SK-N-SH (cell line): ENCODE results near the gene TUBD1.
"Not testable (repeated sequence)": the region's sequence is repeated elsewhere in the genome, so short reads cannot be mapped to it uniquely, and the experiment has no call there.

Experiments
- EZH2phosphoT487 ChIP-seq: fragments of 200-600 bp; sonication (generic); IDR thresholded peaks from 2 replicates; pipeline ENCODE4 v1.6.1; 2017; ENCODE audit warnings: low read depth, mixed run types, mild to moderate bottlenecking, antibody characterized with exemption, moderate library complexity, borderline replicate concordance
- FOSL2 ChIP-seq: IDR thresholded peaks from 2 replicates; pipeline ENCODE4 v1.4.0; 2012; ENCODE audit warnings: low read depth, mild to moderate bottlenecking, moderate library complexity, borderline replicate concordance
- RFX5 ChIP-seq: IDR thresholded peaks from 2 replicates; pipeline ENCODE4 v1.6.1; 2012; ENCODE audit warnings: mild to moderate bottlenecking, improper control_type of control experiment, low read length
- TAF1 ChIP-seq: IDR thresholded peaks from 2 replicates; pipeline ENCODE4 v1.6.1; 2012; ENCODE audit warnings: low read depth, mild to moderate bottlenecking, low read length, moderate library complexity, borderline replicate concordance
- TF ChIP-seq, protein P1 (sequence below): fragments of 200-600 bp; sonication (generic); IDR thresholded peaks from 2 replicates; pipeline ENCODE4 v1.6.1; 2017; ENCODE audit warnings: antibody characterized with exemption, mild to moderate bottlenecking, moderate library complexity
- TF ChIP-seq, protein P2 (sequence below): IDR thresholded peaks from 2 replicates; pipeline ENCODE4 v1.4.0; 2012; ENCODE audit warnings: low read depth
- TF ChIP-seq, protein P3 (sequence below): fragments of 150-350 bp; IDR thresholded peaks from 2 replicates; pipeline ENCODE4 v1.6.1; 2017; ENCODE audit warnings: antibody characterized with exemption, low read length, low read depth, borderline replicate concordance
- TF ChIP-seq, protein P4 (sequence below): IDR thresholded peaks from 2 replicates; pipeline ENCODE4 v1.4.0; 2012; ENCODE audit warnings: low read depth, borderline replicate concordance
- TF ChIP-seq, protein P5 (sequence below): fragments of 150-350 bp; IDR thresholded peaks from 2 replicates; pipeline ENCODE4 v1.6.1; 2016; ENCODE audit warnings: mild to moderate bottlenecking, low read depth, low read length

DNA sequence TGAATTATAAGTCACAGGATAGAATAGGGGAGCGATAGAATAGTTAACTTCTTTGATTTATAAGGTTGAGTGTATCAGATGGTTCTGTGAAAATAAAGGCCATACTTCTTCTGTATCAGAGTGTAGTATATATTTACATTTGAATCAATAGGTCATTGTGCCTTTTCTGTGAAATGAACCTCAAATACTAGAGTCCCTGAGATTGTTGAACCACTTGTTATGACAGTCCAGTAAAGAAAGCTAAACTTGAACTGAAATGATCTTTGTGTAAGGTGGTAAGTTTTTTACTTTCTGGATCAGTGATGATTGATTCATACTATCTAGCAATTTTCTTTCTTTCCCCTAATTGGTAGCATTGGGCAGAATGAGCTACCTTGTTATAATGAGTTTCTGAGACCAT is 40.6 kb upstream of the TUBD1 start:
- TF ChIP-seq EZH2phosphoT487, RFX5, TAF1, FOSL2: not testable (repeated sequence)
- TF ChIP-seq, protein P1, sequence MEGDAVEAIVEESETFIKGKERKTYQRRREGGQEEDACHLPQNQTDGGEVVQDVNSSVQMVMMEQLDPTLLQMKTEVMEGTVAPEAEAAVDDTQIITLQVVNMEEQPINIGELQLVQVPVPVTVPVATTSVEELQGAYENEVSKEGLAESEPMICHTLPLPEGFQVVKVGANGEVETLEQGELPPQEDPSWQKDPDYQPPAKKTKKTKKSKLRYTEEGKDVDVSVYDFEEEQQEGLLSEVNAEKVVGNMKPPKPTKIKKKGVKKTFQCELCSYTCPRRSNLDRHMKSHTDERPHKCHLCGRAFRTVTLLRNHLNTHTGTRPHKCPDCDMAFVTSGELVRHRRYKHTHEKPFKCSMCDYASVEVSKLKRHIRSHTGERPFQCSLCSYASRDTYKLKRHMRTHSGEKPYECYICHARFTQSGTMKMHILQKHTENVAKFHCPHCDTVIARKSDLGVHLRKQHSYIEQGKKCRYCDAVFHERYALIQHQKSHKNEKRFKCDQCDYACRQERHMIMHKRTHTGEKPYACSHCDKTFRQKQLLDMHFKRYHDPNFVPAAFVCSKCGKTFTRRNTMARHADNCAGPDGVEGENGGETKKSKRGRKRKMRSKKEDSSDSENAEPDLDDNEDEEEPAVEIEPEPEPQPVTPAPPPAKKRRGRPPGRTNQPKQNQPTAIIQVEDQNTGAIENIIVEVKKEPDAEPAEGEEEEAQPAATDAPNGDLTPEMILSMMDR = not testable (repeated sequence)
- TF ChIP-seq, protein P2, sequence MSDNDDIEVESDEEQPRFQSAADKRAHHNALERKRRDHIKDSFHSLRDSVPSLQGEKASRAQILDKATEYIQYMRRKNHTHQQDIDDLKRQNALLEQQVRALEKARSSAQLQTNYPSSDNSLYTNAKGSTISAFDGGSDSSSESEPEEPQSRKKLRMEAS = not testable (repeated sequence)
- TF ChIP-seq, protein P3, sequence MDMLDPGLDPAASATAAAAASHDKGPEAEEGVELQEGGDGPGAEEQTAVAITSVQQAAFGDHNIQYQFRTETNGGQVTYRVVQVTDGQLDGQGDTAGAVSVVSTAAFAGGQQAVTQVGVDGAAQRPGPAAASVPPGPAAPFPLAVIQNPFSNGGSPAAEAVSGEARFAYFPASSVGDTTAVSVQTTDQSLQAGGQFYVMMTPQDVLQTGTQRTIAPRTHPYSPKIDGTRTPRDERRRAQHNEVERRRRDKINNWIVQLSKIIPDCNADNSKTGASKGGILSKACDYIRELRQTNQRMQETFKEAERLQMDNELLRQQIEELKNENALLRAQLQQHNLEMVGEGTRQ = not testable (repeated sequence)
- TF ChIP-seq, protein P4, sequence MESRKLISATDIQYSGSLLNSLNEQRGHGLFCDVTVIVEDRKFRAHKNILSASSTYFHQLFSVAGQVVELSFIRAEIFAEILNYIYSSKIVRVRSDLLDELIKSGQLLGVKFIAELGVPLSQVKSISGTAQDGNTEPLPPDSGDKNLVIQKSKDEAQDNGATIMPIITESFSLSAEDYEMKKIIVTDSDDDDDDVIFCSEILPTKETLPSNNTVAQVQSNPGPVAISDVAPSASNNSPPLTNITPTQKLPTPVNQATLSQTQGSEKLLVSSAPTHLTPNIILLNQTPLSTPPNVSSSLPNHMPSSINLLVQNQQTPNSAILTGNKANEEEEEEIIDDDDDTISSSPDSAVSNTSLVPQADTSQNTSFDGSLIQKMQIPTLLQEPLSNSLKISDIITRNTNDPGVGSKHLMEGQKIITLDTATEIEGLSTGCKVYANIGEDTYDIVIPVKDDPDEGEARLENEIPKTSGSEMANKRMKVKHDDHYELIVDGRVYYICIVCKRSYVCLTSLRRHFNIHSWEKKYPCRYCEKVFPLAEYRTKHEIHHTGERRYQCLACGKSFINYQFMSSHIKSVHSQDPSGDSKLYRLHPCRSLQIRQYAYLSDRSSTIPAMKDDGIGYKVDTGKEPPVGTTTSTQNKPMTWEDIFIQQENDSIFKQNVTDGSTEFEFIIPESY = not testable (repeated sequence)
- TF ChIP-seq, protein P5, sequence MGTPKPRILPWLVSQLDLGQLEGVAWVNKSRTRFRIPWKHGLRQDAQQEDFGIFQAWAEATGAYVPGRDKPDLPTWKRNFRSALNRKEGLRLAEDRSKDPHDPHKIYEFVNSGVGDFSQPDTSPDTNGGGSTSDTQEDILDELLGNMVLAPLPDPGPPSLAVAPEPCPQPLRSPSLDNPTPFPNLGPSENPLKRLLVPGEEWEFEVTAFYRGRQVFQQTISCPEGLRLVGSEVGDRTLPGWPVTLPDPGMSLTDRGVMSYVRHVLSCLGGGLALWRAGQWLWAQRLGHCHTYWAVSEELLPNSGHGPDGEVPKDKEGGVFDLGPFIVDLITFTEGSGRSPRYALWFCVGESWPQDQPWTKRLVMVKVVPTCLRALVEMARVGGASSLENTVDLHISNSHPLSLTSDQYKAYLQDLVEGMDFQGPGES = not testable (repeated sequence)
